Activated CD4-positive, alpha-beta T cell treated with anti-CD3 and anti-CD28 coated beads for 4 hours (primary cell): ENCODE results near the gene SHISA6.

ENCODE experiments used
- DNase-seq, 2 donors: peaks; one replicate each; pipeline ENCODE4 v3.0.0-alpha.2; 2020

The SHISA6 gene

DNA sequence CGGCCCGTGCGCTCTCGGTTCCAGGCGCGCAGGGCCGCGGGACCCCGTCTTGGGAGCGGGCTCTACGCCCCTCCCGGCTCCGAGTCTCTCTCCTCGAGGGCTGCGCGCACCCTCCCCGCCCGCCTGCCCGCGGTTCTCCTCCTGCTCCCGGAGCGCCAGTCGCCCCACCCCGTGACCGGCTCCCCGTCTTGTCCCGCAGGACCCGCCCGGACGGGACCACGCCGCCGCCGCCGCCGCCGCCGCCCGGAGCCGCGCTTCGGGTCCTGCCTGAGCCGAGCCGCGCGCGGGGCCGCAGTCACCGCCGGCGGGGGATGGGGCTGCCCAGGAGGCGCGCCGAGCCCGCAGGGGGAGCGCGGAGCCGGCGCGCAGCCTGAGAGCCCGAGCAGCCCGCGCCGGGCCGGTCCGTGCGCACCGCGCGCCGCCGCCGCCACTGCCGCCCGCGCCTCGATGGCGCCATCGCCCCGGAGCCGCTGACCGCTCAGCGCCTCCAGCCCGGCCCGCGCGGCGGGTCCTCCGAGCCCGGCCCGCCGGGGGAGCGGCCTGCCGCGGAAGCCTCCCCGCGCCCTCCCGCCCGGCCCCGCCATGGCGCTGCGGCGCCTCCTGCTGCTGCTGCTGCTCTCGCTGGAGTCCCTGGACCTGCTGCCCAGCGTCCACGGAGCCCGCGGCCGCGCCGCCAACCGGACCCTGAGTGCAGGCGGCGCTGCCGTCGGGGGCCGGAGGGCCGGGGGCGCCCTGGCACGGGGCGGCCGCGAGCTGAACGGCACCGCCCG lies at the start of gene SHISA6:
Gene SHISA6 (plus strand): TSS at position 373 of the 770 bp plus-strand sequence.
- no peak for DNase-seq

DNA sequence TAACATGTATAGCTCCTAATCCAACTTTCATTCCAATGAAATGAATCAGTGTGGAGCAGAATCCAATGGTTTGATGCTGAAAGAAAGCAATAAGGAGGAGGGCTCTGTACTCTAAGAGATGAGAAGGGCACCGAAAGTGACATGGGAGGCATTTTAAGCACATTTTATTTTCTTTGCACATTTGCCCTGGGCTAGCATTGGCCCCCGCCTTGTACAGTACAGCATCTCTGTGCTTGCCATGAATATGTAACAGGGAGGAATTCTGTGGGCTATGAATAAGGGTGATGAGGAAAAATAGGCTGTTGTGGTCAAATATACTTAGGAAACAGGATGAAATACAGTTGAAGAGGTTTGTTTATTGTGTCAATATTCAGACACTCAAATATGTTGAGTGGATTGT lies 45.2 kb upstream of the SHISA6 start:
- no peak for DNase-seq

DNA sequence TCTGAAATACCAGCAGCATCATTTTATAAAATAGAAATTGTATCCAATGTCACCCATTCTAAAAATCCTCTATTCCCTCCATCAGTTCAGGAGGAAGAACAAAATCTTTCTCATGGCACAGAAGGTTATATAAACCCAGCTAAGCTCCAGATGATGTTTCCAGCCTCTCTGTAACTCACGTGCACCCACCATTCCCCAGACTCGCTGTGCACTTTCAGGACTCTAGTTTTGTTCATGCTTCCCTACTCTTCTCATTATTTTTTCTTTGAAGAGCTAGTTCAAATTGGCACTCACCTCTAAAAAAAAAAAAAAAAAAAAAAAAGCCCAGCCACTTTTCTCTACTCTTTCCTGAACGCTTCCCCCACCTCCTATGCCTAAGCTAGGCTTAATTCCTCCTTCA lies 36.0 kb upstream of the SHISA6 start:
- no peak for DNase-seq

DNA sequence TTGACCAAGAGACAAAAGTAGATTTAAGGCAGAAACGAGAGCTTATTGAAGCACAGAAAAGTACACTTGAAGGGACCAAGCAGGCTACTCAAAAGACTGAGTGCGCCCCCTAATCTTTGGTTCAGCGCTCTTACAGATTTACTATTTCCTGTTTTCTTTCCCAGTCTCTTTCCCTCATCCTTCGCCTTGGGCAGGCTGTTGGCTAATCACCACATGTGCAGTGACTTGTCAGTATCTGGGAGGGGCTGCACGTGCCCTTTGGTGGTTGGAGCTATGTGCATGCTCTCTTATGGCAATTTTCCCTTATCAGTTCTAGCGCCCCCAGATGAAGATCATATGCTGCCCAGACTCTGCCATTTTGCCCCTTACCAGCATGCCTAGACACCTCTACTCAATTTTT lies 35.4 kb upstream of the SHISA6 start:
- no peak for DNase-seq

DNA sequence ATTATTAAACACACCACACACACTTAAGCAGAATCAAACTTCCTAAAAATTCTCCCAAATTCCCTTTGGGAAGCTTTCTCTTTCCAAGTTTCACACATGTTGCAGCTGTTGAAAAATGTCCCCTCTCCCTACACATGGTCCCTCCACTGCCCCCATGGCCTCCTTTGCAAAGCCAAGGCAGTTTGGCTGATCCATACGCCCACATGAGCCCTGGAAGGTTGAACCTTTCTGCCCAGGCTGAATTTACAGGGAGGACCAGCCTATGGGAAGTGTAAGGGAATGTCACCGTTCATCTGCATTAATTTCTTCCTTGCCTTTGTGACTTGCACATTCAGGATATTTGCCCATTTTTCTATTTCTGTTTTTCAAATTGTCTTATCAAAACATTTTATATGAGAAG lies 31.1 kb upstream of the SHISA6 start:
- DNase-seq, result no peak

DNA sequence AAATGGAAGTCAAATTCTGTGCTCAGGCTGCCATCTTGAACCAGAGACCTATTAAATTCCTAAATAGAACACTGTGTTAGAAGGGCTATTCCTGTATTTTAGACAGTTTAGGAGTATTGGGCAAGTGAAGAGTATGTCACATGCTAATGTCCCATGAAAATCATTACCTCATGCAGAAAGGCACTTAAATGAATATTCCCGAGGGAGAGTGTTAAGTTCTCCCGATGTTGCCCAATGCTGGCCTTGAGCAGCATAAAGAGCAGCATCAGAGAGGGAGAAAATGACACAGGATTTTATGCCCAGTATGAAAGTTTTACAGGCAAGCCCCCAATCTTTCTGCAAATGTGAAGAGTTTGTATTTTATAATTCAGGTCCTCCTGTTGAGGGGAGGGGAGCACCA lies 28.2 kb upstream of the SHISA6 start:
- no peak for DNase-seq

DNA sequence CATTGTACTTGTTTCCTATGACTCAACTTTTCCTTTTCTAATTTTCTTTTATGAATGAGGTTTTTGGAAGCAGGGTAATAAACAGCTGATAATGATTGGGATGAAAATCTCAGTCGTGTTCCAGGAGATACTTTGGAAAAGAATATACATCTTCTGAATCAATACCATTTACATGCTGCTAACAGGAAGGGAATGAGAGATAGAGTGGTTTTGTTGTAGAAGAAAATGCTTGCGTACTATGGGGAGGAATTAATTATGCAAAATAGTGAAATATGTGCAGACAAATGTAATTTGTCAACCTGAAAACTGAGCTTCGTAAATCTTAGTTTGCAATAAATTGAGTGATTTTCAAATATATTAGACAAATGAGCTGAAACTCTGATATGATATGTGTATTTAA lies 24.0 kb upstream of the SHISA6 start:
- DNase-seq, result no peak

DNA sequence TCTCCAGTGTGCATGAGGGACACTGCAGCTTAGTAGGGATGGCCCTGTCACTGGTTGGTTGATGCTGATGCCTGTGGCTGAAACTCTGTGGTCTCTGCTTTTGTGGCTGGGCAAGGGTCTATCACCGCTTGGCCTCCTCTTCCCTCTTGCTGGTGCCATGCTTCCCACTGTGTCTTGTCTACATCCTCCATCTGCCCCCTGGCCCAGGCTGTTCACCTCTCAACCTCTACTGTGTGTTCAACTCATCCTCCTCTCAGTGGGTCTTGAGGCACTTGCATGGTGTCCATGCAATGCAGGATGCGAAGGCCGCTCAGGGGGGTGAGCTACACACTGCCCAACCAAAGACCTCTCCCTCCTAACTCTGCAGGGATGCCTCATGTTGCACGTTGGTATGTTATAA lies 19.8 kb upstream of the SHISA6 start:
- no peak for DNase-seq

DNA sequence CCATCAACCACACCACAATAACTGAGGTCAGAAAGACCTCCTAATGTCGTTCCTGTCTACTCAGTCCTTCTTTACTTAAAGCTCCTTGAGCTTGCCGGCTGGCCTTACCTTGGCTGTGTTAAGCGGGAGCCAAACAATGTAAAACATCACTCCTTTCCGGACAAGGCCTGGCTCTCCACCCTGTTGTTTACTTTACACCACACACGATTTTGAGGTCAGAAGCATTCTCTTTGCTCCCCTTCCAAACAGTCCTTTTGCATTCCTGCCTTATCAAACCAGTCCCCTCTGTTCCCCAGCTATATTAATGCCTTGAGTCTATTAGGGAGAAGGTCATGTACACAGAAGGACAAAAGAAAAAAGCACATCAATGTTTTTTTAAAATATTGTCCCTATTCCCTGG lies 19.3 kb upstream of the SHISA6 start:
- DNase-seq, result no peak

DNA sequence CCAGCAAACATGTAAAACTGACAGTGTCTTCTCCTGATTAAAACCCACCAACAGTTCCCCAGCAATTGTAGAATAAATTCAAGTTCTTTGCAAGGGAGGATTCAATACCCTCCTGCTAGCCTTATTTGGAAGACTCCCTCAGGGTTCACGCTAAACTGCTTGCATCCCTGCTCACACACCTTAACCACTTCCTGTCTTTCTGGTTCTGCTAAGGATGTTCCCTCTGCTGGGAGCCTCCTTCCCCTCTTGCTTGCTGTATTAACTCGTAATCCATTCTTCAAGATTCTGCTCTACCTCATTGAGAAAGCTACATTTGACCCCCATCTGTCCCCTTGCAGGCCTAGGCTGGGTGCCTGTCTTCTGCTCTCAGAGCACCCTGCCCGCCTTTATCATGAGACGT lies 2.3 kb upstream of the SHISA6 start:
- no peak for DNase-seq

DNA sequence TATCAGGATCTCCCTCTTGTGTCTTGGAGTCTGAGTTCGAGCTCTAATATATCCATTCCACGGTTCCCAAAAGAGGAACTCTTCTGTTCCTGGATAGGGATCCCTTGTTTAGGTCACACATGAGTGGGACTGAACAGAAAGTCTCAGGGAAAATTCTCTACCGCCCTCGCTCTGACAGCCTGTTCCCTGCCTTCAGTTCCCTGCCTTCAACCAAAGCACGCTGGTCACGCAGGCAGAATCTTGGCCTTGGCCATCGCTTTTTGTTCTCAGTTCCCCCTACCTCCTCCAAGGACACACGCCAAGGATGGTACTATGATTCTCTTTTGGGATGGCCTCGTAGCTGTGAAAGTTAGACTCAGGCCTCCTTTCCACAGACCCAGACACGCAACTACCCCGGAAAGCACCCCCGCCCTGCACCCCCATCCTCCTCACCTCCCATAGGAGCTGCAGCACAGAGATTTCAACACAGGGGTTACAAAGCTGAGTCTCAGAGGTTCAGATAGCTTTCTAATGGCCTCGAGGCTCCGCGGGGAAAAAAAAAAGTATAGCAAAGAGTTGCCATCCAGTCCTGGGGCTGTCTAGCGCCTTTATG lies 1.5 kb upstream of the SHISA6 start:
- no peak for DNase-seq

DNA sequence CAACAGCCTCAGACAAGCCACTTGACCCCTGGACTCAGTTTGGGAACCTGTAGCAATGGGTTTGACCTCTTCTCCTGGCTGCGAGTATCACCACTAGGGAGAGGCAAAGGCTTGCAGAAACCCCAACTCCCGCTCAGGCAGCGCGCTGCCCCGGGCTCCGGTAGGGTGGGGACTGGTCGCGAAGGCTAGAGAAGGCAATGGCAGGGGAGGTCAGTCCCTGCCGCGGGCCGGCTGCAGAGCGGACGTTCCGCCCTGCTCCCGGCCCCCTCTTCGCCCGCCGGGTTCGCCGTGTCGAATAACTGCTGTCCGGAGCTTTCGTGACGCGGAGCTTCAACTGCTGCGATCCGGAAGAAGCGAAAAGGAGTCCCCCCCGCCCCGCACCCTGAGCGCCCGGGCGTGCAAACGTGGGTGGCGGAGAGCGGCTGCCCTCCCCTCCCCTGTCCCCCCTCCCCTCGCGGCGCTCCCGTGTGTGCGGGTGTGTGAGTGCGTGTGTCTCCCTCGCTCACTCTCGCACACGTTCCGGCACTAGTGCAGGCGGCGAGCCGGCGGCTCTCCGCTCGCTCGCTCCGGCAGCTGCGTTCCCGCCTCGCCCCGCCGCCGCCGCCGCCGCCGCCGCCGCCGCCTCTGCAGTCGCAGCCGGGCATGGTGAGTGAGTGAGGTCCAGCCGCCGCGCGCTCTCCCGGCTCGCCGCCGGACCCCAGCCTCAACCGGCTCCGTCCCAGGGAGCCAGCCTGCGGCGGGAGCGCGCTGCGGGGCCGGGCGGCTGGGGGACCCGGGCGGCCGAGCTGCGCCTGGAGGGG lies 772 bp upstream of the SHISA6 start:
- no peak for DNase-seq

DNA sequence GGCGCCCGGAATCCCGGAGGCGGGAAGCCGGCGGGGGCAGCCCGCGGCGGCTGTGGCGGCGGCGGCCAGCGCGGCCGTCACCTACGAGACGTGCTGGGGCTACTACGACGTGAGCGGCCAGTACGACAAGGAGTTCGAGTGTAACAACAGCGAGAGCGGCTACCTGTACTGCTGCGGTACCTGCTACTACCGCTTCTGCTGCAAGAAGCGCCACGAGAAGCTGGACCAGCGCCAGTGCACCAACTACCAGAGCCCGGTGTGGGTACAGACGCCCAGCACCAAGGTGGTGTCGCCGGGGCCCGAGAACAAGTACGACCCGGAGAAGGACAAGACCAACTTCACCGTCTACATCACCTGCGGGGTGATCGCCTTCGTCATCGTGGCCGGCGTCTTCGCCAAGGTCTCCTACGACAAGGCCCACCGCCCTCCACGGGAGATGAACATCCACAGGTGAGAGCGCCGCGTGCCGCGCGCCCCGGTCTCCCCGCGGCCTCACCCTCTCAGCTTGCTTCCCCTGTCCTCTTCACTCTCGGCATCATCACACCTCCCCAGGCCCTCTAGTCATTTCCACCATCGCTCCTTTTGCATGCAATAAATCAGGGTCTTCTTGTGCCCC lies 706 bp downstream of the SHISA6 start:
- no peak for DNase-seq

DNA sequence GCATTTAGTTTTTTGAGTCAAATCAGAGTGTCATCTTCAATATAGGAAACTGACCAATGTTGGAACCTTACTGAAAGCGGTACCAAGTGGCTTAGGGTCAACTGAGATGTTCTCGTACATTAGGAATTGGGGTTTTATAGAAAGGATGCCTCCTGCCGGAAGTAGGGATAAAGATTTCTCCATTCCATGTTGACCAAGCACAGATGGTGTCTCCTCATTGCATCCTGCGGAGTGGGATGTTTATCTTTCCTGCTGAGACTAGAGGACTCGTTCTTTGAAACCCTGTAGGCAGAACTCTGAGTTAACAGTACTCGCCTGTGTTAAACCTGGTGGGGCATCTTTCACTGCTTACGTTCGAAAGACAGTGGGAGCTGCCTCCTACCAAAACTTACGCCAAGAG lies 1.4 kb downstream of the SHISA6 start:
- DNase-seq, result no peak

DNA sequence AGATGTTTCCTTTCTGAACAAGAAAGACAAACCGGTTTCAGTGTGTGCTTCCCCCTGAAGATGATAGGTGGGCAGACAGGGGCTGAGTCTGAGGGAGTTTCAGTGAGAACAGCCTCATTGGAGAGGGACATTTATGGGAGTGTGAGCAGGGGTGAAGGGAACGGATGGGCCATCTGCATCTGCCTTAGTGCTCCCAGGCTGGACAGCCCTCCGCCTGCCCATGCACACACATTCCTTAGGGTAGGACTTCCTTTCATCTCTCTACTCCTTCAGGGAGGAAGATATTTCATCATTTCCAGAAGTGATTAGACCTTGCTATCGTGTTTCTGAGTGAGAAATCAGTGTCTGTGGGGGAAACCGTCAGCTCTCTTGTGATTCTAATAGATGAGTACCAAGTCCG lies 3.8 kb downstream of the SHISA6 start:
- no peak for DNase-seq

DNA sequence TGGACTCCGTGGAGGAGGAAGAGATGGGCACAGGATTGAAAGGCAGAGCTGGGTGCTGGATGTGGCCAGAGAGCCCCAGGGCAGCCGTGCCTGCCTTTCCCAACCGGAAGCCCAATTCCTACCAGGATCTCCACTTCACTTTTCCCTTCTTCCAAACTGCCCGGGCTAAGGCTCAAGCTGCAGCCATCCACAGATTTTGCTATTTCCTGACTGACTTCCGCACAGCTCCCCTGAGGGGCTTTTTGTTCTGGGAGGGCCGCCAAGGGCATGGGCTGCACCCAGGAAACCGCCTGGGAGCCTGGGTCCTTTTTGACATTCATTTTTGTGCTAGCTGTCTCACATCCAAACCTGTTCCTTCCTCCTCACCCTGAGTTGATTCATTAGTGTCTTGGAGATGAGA lies 4.2 kb downstream of the SHISA6 start:
- DNase-seq, result no peak

DNA sequence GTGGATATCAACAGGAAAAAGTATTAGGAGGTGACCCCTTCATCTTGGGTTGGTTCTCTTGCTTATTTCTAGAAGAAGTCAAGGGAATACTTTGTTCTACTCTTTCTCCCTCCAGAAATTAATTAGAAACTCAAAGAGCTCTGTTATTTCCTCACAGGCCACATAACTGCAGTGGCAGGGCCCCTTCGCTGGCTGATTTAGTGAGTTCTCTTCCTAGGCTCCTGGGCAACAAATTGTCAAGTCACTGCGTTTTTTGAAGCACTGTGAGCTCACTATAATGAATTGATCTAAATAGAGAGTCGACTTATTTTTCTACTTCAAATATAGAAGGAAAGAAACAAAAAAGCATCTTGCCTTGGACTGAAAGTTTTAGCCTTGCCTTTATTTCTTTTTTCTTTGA lies 4.8 kb downstream of the SHISA6 start:
- DNase-seq, result no peak

DNA sequence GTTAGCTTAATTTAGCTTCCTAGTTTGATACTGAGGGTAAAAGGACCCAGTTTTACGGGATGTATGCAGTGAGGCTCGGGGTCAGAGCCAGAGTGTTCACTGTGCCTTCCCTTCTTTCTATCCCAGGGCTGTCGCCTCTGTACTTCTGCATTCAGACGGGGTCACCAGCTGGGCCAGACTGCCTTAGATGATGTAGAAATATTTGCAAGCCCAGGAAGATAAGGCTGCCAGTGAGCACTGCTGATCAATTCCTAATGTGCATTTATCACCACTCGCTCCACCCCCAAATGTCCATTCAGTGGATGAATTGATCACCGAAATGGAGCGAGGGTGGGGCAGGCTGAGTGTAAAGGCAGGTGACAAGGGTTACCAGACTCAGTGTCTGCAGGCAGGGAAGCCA lies 9.1 kb downstream of the SHISA6 start:
- no peak for DNase-seq

DNA sequence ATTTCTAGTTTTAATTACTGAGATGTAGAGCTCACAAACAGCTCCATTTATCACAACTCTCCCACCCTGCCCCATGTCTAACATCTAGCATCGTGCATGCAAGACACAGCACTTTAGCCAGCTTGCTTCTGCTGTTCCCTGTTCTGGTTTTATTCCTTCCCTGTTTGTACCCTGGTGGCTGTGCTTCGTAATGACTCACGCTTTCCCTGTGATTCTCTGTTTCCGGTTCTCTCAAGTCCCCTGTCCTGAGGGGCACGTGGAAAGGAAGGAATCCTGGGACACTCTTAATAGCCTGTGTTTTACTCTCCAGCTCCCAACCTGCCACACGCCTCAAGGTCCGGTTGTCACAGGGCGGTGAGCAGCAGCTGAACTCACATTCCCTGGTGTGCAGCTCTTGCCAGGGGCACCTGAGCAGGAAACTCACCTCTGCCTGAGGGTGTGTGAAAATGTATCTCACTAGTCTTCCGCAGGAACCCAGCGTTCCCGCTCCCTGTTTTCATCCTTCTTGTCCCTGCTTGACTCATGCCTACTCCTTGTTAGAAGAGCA lies 10.6 kb downstream of the SHISA6 start:
- no peak for DNase-seq

DNA sequence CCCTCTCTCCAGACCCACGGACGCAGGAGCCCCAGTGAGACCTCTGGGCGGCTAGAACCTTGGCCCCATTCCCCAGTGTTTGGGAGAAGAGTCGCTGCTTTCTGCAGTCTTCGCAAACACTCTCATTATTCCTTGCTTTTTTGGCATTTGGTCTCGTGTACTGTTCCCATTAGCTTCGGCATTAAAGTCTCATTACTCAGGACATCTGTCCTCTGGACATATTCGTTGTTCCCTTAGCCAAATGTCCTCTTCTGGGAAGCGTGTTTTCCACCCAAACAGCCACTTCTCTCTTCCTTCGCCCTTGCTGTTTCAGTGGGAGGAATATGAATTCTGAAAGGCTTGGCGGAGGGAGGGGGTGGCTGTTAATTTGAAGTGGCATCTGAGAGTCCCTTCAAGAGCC lies 11.1 kb downstream of the SHISA6 start:
- DNase-seq, result no peak

DNA sequence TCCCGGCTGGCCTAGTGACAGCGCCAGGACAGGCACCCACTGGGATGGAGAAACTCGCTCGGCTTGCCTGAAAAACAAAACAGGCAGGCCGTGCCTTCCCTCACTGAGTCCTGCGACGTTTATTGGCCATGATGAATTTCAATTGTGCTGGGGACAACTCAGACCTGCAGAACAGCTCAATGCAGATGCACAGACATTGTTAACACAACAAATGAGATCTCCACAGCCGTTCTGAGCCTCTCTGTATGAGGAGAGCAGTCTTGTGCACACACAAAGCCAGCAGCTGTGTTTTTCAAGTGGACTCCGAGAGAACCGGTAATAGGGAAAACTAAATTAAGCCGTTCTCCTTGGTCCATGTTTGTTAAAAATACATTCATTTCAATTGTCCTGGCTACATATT lies 15.9 kb downstream of the SHISA6 start:
- DNase-seq, result no peak

DNA sequence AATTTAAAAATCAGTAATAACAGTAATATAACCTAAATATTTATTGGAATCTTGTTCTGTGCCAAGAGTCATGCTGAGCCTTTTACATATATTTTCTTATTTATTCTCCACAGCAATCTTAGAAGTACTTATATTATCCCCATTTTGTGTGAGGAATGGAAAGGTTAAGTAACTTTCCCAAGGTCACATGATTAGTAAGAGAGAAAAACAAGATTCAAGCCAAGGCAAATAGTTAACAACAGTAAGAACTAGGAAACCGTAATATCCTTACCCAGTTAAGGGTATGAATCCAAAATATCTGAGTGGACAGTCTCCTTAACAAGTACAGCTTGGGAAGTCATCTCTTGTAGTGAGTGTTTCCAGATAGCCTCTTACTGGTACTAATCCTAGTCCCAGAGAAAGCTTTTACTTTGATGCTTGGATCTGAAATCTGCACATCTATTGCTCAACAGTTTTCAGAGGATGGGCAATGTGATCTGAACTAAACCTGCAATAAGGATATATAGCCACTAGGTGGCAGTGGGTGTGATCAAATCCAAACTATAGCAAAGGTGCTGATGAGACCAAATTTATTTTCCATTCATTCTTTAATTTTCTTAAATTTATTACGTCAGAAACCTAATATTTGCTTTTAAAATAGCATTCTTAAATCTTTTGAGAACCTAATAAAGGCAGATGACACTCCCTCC lies 23.3 kb downstream of the SHISA6 start:
- no peak for DNase-seq
